ENCODE results near the gene MRPL47. TPM values are rescaled to one million over a fixed set of nuclear protein-coding genes. Genes with fewer than 3 reads are reported as not detected.
A peak's percentile ranks its signal among the peaks of the same experiment; 100 is the strongest.

MRPL47 gene
- polyA plus RNA-seq, 1 of the 3 experiments (the other 2 are of a cell fraction) = 37.8 TPM

DNA sequence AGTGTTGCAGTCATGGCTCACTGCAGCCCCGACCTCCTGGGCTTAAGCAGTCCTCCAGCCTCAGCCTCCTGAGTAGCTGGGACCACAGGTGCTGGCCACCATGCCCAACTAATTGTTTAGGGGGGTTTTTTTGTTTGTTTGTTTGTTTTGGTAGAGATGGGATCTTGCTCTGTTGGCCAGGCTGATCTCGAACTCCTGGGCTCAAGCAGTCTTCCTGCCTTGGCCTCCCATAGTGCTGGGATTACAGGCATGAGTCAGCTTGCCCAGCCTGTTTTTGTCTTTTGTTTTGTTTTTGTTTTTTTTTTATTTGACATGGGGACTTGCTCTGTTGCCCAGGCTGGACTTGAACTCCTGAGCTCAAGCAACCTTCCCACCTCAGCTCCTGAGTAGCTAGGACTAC is 17.6 kb upstream of the MRPL47 start:
- CTCF ChIA-PET = interaction anchor here (1.0 kb wide), 1 partner anchor 28 kb away, joined by 3 read pairs; no protein-coding TSS in a partner anchor
- POLR2A ChIA-PET = no interaction called here
- H3K79me2 ChIP-seq (ENCODE audit: insufficient read depth) = peaks cover 16% of the 10 kb centered on the region; the same call in 1 of the 2 replicates

GRCh38 chr3:179615458-179616173 is 11.2 kb upstream of the MRPL47 start:
- TF ChIP-seq CHD2 (IDR thresholded peaks at IDR 0.05; ENCODE audit: low read length, partially characterized antibody) (no peak), USF1 (IDR thresholded peaks at IDR 0.05; ENCODE audit: borderline replicate concordance, low read depth) (no peak), ELF1 (IDR thresholded peaks at IDR 0.05) (no peak), FOSL2 (IDR thresholded peaks at IDR 0.05; ENCODE audit: borderline replicate concordance, low read depth) (0 out of 2 replicates have a peak, but pooled peaks have one; percentile 9), MEF2A (IDR thresholded peaks at IDR 0.05; ENCODE audit: borderline replicate concordance, low read depth) (no peak), RCOR1 (IDR thresholded peaks at IDR 0.05; ENCODE audit: low read length) (no peak), EP300 (IDR thresholded peaks at IDR 0.05; ENCODE audit: borderline replicate concordance in 1 of 2, low read depth in 1 of 2, low read length in 1 of 2) (no peak), YY1 (IDR thresholded peaks at IDR 0.05; ENCODE audit: low read depth) (no peak), MAX (IDR thresholded peaks at IDR 0.05; ENCODE audit: low read depth) (no peak), RXRA (IDR thresholded peaks at IDR 0.05; ENCODE audit: borderline replicate concordance, low read depth) (peak; percentile 55; the same call in 1 of the 2 replicates), TCF12 (IDR thresholded peaks at IDR 0.05) (peak; percentile 19; the same call in 1 of the 2 replicates), EZH2phosphoT487 (IDR thresholded peaks at IDR 0.05; ENCODE audit: borderline replicate concordance, low read depth) (no peak)
- TF ChIP-seq, protein P1, sequence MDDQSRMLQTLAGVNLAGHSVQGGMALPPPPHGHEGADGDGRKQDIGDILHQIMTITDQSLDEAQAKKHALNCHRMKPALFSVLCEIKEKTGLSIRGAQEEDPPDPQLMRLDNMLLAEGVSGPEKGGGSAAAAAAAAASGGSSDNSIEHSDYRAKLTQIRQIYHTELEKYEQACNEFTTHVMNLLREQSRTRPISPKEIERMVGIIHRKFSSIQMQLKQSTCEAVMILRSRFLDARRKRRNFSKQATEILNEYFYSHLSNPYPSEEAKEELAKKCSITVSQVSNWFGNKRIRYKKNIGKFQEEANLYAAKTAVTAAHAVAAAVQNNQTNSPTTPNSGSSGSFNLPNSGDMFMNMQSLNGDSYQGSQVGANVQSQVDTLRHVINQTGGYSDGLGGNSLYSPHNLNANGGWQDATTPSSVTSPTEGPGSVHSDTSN (IDR thresholded peaks at IDR 0.05) = no peak
- no peaks in the 10 kb centered on the region for H3K9me3 ChIP-seq
- peaks cover 52% of the 10 kb centered on the region for H3K79me2 ChIP-seq (ENCODE audit: insufficient read depth)
- H3K9me2 ChIP-seq = no peaks in the 10 kb centered on the region
- no peaks in the 10 kb centered on the region for H3K27me3 ChIP-seq (ENCODE audit: insufficient read depth)
- peaks cover 9 to 17% of the 10 kb centered on the region in 2 experiments; a peak in 2 of 4 replicates for H3K4me1 ChIP-seq (ENCODE audit: control insufficient read depth in 1 of 2, insufficient read depth in 2 of 2, low read depth in 1 of 2, low read length in 1 of 2)
- no peak overlapping the region; the same call in 1 of the 2 replicates for H3K9ac ChIP-seq
- 21% methylated on average over 4 of the region's 4 CpGs for WGBS (ENCODE audit: low lambda C conversion rate)
- peaks cover 25 to 28% of the 10 kb centered on the region in 2 experiments for H3K36me3 ChIP-seq (replicated peaks in 1 of 2; ENCODE audit: control insufficient read depth in 1 of 2, insufficient read depth in 2 of 2, low read length in 1 of 2)
- no peak for DNase-seq
- H4K20me1 ChIP-seq (ENCODE audit: insufficient read depth) = no peaks in the 10 kb centered on the region
- peak overlapping the region; percentile 79 to 92 for H3K27ac ChIP-seq (ENCODE audit: low read depth in 2 of 2, low read length in 1 of 2)
- H3F3A ChIP-seq (replicated peaks; ENCODE audit: insufficient read depth) = peaks cover 37% of the 10 kb centered on the region
- peak overlapping the region; percentile 25; the same call in 1 of the 2 replicates for H3K4me2 ChIP-seq
- POLR2A ChIA-PET = interaction anchor here (1.3 kb wide), 1 partner anchor 11 kb away, joined by 5 read pairs; the partner anchor contains the start of genes MRPL47 and NDUFB5
- CTCF ChIA-PET = interaction anchor here (1.1 to 1.4 kb wide), 3 partner anchors 15 to 34 kb away, joined by 3 to 5 read pairs (median 3); no protein-coding TSS in a partner anchor
- H3K4me3 ChIP-seq (ENCODE audit: low read depth in 2 of 2, low read length in 1 of 2) = no peak overlapping the region
- H2AFZ ChIP-seq (ENCODE audit: low read depth) = no peak overlapping the region

More for the DNA sequence above, 17.6 kb upstream of the MRPL47 start:
- Histone ChIP-seq H3K27ac (ENCODE audit: low read depth in 2 of 2, low read length in 1 of 2) (no peak overlapping the region), H3K27me3 (ENCODE audit: insufficient read depth) (no peaks in the 10 kb centered on the region), H3K4me1 (ENCODE audit: control insufficient read depth in 1 of 2, insufficient read depth in 2 of 2, low read depth in 1 of 2, low read length in 1 of 2) (no peaks in the 10 kb centered on the region), H2AFZ (ENCODE audit: low read depth) (no peak overlapping the region), H4K20me1 (ENCODE audit: insufficient read depth) (no peaks in the 10 kb centered on the region), H3K4me3 (ENCODE audit: low read depth in 2 of 2, low read length in 1 of 2) (no peak overlapping the region), H3K4me2 (no peak overlapping the region), H3K36me3 (replicated peaks in 1 of 2; ENCODE audit: control insufficient read depth in 1 of 2, insufficient read depth in 2 of 2, low read length in 1 of 2) (peaks cover 41 to 58% of the 10 kb centered on the region in 2 experiments), H3K9me3 (no peaks in the 10 kb centered on the region), H3F3A (replicated peaks; ENCODE audit: insufficient read depth) (peaks cover 15% of the 10 kb centered on the region), H3K9ac (no peak overlapping the region), H3K9me2 (no peaks in the 10 kb centered on the region)
- WGBS (ENCODE audit: low lambda C conversion rate) = 94% methylated on average over 2 of the region's 2 CpGs
- no peak for DNase-seq
- TF ChIP-seq CHD2 (IDR thresholded peaks at IDR 0.05; ENCODE audit: low read length, partially characterized antibody) = no peak
- TF ChIP-seq EZH2phosphoT487 (IDR thresholded peaks at IDR 0.05; ENCODE audit: borderline replicate concordance, low read depth) = no peak
- no peak for TF ChIP-seq GATA2 (CRISPR knock-in tag; IDR thresholded peaks at IDR 0.05)
- no peak for TF ChIP-seq SMC3 (IDR thresholded peaks at IDR 0.05; ENCODE audit: low read depth, low read length)
- TF ChIP-seq RCOR1 (IDR thresholded peaks at IDR 0.05; ENCODE audit: low read length) = no peak
- TF ChIP-seq POLR2AphosphoS5 (IDR thresholded peaks at IDR 0.05; ENCODE audit: low read depth, low read length) = no peak
- TF ChIP-seq, protein P2, sequence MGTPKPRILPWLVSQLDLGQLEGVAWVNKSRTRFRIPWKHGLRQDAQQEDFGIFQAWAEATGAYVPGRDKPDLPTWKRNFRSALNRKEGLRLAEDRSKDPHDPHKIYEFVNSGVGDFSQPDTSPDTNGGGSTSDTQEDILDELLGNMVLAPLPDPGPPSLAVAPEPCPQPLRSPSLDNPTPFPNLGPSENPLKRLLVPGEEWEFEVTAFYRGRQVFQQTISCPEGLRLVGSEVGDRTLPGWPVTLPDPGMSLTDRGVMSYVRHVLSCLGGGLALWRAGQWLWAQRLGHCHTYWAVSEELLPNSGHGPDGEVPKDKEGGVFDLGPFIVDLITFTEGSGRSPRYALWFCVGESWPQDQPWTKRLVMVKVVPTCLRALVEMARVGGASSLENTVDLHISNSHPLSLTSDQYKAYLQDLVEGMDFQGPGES (IDR thresholded peaks at IDR 0.05; ENCODE audit: low read depth, low read length) = no peak
- TF ChIP-seq EP300 (IDR thresholded peaks at IDR 0.05; ENCODE audit: borderline replicate concordance in 1 of 2, low read depth in 1 of 2, low read length in 1 of 2) = no peak
- TF ChIP-seq GABPA (IDR thresholded peaks at IDR 0.05; ENCODE audit: low read depth) = no peak

All from SK-N-SH (cell line).